Stomach smooth muscle (tissue), 2 donors: Measurements from ENCODE around the gene L1CAM.

Experiments used
- H3K27ac ChIP-seq: one replicate; pipeline ENCODE4 v1.7.0; 2013; ENCODE audit warnings: mild to moderate bottlenecking, low read length, inconsistent platforms
- H3K27me3 ChIP-seq, 2 donors: one replicate each; pipeline ENCODE4 v1.7.0; 2013; ENCODE audit warnings: low read length in 2 of 2; ENCODE audit not compliant: insufficient read depth in 2 of 2, control insufficient read depth in 1 of 2
- H3K36me3 ChIP-seq, 2 donors: one replicate each; pipeline ENCODE4 v1.7.0; 2013; ENCODE audit warnings: low read length in 2 of 2; ENCODE audit not compliant: control insufficient read depth in 2 of 2, insufficient read depth in 2 of 2
- H3K4me1 ChIP-seq: one replicate; pipeline ENCODE4 v1.7.0; 2013; ENCODE audit warnings: low read length; ENCODE audit not compliant: control insufficient read depth, insufficient read depth
- H3K4me3 ChIP-seq, 2 donors: one replicate each; pipeline ENCODE4 v1.7.0; 2013; ENCODE audit warnings: low read length in 2 of 2
- H3K9ac ChIP-seq, 2 donors: one replicate each; pipeline ENCODE4 v1.7.0; 2013; ENCODE audit warnings: low read length in 2 of 2, mild to moderate bottlenecking in 1 of 2
- H3K9me3 ChIP-seq, 2 donors: one replicate each; pipeline ENCODE4 v1.7.0; 2013; ENCODE audit warnings: low read length in 2 of 2; ENCODE audit not compliant: control insufficient read depth in 2 of 2
- donor health status: healthy.
- donor health status: Pancreatic carcinoma.

The L1CAM gene

DNA sequence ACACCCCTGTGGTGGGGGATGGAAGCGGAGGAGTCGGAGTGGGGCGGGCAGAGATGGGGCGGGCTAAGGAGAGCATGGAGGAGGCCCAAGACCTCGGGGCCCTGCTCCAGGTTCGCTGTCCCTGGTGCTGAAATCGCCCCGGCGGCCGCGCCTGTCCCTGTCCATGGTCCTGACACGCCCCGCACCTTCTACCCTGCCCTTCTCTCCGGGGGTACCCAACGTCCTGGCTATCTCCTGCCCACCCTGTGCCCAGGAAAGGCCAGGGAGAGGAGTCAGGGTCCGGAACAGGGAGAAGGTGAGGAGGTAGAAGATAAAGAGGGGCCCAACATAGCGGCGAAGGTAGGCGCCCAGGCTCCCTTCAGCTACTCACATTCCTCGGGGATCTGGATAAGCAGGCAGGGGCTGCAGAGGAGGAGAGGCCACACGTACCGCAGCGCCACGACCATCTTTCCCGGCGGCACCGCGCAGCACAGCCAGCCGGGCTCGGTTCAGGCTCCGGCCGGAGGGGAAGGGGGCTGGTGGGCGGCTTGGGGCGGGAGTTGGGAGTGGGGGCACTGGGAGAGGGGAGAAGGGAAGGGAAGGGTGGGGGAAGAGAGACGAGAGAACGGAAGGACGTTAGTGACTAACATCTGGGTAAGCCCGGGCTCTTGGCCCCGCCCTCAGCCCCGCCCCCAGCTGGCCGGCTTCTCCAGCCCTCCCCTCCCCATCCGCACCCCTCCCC, 10.4 kb downstream of the L1CAM start:
- H3K27me3 ChIP-seq = peaks cover 8 to 44% of the 10 kb centered on the region in 2 donors
- no peaks in the 10 kb centered on the region for H3K4me1 ChIP-seq
- H3K4me3 ChIP-seq = no peak overlapping the region
- no peaks in the 10 kb centered on the region for H3K9me3 ChIP-seq
- H3K27ac ChIP-seq = no peak overlapping the region
- H3K36me3 ChIP-seq = no peaks in the 10 kb centered on the region
- no peak overlapping the region for H3K9ac ChIP-seq

- Histone ChIP-seq H3K27ac (no peak overlapping the region), H3K36me3 (no peaks in the 10 kb centered on the region), H3K27me3 (peaks cover 8 to 44% of the 10 kb centered on the region in 2 donors), H3K4me1 (no peaks in the 10 kb centered on the region), H3K9me3 (no peaks in the 10 kb centered on the region), H3K9ac (no peak overlapping the region), H3K4me3 (no peak overlapping the region)
Observed at GRCh38 chrX:153874366-153875125, 11.4 kb downstream of the L1CAM start.

- no peaks in the 10 kb centered on the region for H3K9me3 ChIP-seq
- peaks cover 8 to 44% of the 10 kb centered on the region in 2 donors for H3K27me3 ChIP-seq
- H3K27ac ChIP-seq = no peak overlapping the region
- H3K4me1 ChIP-seq = no peaks in the 10 kb centered on the region
- no peak overlapping the region for H3K4me3 ChIP-seq
- no peaks in the 10 kb centered on the region for H3K36me3 ChIP-seq
- H3K9ac ChIP-seq = no peak overlapping the region
Observed at GRCh38 chrX:153874085-153874365, 11.9 kb downstream of the L1CAM start.

DNA sequence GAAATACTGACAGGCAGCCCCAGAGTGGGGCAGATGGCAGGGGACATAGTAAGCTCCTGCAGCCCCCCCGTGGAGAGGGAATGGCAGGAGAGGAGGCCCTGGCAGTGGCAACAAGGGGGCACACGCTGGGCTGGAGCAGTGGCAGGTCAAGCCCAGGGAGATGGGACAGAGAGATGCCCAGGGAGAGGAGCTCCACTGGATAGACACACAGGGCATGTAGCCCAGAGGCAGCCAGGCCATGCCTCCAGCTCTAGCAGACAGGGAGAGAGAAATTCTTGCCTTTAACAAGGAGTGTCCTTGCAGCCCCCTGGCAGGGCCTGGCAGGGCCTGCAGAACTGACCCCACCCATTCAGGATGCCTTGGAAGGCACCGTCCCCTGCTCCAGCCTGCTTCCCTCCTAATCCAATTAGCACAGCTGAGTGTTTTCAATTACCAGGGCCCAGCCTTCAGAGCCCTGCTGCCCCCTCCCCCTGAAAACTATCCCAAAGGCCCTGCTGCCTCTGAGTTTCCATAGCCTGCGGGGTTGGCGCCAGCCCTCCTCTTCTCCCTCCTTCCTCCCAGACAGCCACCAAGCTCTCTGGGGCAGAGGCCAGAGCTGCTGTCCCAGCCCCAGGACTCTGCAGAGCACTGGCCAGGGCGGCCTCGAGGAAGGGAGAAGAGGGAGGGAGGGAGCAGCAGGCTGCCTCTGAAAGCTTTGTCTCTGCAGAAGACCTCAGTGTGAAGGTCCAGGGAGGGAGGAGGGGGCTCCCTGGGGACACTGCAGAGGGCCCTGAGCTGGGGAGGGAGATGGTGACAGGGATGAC, 12.5 kb downstream of the L1CAM start:
- H3K27me3 ChIP-seq = peaks cover 8 to 41% of the 10 kb centered on the region in 2 donors
- H3K4me3 ChIP-seq = no peak overlapping the region
- no peak overlapping the region for H3K9ac ChIP-seq
- no peaks in the 10 kb centered on the region for H3K36me3 ChIP-seq
- H3K4me1 ChIP-seq = no peaks in the 10 kb centered on the region
- H3K27ac ChIP-seq = no peak overlapping the region
- no peaks in the 10 kb centered on the region for H3K9me3 ChIP-seq

DNA sequence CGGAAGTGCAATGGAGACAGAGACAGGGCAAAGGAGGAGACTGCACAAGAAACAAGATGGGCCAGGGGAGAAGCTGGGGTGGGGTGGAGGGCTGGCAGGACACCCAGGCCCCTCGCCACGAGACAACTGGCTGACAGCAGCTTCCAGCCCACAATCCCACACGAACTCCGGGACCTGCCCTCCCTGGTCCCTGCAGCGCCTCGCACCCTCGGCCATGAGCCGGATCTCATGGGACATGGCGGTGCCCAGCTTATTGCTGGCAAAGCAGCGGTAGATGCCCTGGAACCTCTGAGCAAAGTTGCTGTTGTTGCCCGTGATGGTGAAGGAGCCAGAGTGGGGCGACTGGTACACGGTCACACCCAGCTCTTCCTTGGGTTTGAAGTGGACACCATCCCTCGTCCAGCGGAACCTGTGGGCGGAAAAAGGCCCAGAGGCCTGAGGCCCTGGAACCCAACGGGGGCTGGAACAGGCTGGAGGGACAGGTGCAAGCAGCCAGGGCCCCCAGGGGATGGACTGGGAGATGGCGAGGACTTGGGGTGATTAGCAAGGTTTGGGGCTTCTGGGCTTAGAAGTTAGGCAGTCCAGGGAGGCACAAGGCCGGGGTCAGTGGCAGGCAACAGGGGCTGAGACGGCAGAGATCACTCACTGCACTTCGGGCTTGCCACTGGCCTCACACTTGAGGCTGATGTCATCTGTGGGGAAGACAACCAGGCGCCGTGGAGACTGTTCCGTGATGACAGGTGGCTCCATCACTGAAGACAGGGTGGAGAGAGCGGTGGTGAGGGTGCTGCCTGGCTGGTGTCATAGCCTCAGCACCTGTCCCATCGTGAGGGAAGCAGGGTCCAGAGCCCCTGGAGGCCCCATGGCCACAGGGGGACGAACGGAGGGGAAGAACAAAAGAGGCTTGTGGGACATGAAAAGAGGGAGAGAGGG, 13.8 kb downstream of the L1CAM start:
- Histone ChIP-seq H3K36me3 (no peaks in the 10 kb centered on the region), H3K4me1 (no peaks in the 10 kb centered on the region), H3K27me3 (peaks cover 4 to 32% of the 10 kb centered on the region in 2 donors), H3K9ac (no peak overlapping the region), H3K9me3 (no peaks in the 10 kb centered on the region), H3K27ac (no peak overlapping the region), H3K4me3 (no peak overlapping the region)

- no peak overlapping the region for H3K27ac ChIP-seq
Observed at GRCh38 chrX:153871451-153871850, 14.5 kb downstream of the L1CAM start.

DNA sequence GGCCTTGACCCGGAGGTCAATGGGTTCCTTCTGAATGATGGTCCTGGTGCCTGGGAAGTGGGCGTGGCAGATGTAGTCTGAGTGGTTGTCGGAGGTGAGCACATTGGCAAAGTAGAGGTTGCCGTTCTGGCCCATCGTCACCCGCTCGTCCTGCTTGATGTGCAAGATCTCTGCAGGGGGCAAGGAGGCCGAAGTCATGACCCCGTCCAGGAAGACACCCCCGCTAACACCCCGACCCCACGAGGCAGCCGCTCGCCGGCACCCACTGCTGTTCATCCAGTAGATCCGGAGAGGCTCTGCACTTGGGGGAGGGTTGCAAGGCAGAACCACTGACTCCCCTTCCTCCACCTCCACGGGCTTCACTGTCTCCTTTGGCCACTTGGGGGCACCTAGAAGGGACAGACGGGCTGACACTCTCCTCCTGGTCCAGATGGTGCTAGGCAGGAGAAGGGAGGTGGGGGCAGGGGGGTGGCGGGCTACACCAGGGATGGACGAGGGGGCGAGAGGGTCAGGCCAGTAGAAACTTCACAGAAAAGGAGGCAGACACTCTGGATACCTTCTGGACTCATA, 15.1 kb downstream of the L1CAM start:
- Histone ChIP-seq H3K36me3 (no peaks in the 10 kb centered on the region), H3K9ac (no peak overlapping the region), H3K4me3 (no peak overlapping the region), H3K9me3 (no peaks in the 10 kb centered on the region), H3K27me3 (peaks cover 0 to 27% of the 10 kb centered on the region in 2 donors), H3K27ac (no peak overlapping the region), H3K4me1 (no peaks in the 10 kb centered on the region)

More at GRCh38 chrX:153871451-153871850, 14.5 kb downstream of the L1CAM start:
- H3K9me3 ChIP-seq = no peaks in the 10 kb centered on the region
- H3K36me3 ChIP-seq = no peaks in the 10 kb centered on the region
- H3K27me3 ChIP-seq = peaks cover 4 to 31% of the 10 kb centered on the region in 2 donors
- no peaks in the 10 kb centered on the region for H3K4me1 ChIP-seq
- no peak overlapping the region for H3K9ac ChIP-seq
- no peak overlapping the region for H3K4me3 ChIP-seq

- Histone ChIP-seq H3K9ac (no peak overlapping the region), H3K9me3 (no peaks in the 10 kb centered on the region), H3K4me1 (no peaks in the 10 kb centered on the region), H3K4me3 (no peak overlapping the region), H3K36me3 (no peaks in the 10 kb centered on the region), H3K27me3 (peaks cover 0 to 27% of the 10 kb centered on the region in 2 donors), H3K27ac (no peak overlapping the region)
Observed at GRCh38 chrX:153870288-153870690, 15.7 kb downstream of the L1CAM start.

- Histone ChIP-seq H3K36me3 (no peaks in the 10 kb centered on the region), H3K4me1 (no peaks in the 10 kb centered on the region), H3K9ac (no peak overlapping the region), H3K27ac (no peak overlapping the region), H3K27me3 (peaks cover 0 to 27% of the 10 kb centered on the region in 2 donors), H3K9me3 (no peaks in the 10 kb centered on the region), H3K4me3 (no peak overlapping the region)
Observed at GRCh38 chrX:153869473-153870287, 16.3 kb downstream of the L1CAM start.
